GM21723 (cell line): ENCODE results near the gene RIT2.
"Not testable (repeated sequence)": the region's sequence is repeated elsewhere in the genome, so short reads cannot be mapped to it uniquely, and the experiment has no call there.

Experiments used
- ATAC-seq: cut with Tn5 transposase; IDR thresholded peaks from one replicate; pipeline ENCODE4 v1.9.1; 2021; ENCODE audit warnings: mild to moderate bottlenecking, moderate library complexity; ENCODE audit not compliant: unreplicated experiment

Gene RIT2

GRCh38 chr18:42854558-42854957 is 260.9 kb downstream of the RIT2 start:
- ATAC-seq = no peak

DNA sequence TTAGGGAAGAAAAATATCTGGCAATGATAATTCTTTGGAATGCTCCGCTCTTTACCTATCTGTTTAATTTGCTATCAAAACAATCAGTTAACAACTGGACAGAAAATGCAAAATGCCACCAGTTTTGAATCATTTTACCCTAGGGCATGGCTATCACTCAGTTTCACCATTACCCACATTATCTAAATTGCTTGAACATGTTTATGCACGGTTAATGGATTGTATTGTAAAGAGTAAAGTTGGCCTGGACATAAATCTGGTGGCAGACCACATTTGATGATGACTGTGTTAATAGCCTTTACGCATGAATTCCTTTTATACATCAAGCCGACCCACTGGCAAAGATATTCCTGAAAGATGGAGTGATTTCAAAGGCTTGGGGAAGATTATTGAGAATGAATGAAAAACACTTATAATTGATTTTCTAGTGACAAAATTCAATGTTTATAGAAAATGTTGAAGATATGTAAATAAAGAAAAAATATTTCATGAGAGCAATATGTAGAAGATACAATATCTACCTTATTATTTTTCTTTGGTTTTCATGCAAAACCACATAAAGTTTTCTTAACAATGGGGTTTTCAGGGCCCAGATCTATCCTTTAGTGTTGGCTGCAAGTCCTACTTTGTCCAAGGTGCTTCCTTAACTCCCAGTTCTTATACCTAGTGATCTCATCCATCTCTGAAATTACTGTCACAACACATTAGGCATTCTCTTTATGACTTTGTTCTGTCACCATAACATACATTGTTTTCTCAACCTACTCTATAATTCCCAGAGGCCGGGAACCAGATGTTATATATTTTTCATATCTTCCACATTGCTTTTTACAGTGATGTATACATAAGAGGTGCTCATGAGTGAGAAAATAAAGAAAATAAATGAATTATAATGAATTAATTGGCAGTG is 265.1 kb downstream of the RIT2 start:
- ATAC-seq = no peak

DNA sequence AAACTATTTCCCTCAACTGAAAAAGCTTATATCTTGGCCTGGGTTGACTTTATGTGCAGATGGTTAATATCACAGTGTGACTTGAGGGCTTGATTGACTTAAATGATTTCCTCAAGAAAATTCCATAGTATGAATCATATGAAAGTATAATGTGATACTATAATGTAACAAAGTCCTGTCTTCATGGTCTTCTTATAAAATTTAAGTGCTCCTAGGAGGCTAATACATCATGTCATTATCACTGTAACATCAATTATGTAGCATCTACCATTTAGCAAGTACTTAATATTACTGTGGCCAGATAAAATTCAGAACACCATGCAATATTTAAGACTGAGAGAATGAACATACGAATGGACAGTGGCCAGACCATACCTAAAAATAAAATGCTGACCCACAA is 276.1 kb downstream of the RIT2 start:
- ATAC-seq = no peak

GRCh38 chr18:42838546-42839145 is 276.8 kb downstream of the RIT2 start:
- ATAC-seq = no peak

GRCh38 chr18:42830936-42831335 is 284.5 kb downstream of the RIT2 start:
- ATAC-seq = no peak

DNA sequence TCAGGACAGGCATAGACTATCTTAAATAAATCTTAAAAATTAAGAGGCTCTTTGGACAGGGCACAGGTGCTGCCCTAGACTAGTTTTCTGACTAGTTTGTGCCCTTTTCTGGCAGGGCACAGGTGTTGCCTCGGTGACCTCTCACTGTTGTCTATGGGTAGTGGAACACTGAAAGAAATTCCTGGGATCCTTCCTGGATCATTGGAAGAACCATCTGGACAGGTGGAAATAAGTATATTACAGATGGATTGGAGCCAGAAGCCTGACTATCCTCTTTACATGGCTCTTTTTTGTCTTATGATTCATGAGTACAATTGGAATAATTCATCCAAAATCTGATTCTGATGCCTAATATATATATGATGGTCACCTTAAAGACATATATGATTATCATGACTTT is 286.6 kb downstream of the RIT2 start:
- ATAC-seq = no peak

DNA sequence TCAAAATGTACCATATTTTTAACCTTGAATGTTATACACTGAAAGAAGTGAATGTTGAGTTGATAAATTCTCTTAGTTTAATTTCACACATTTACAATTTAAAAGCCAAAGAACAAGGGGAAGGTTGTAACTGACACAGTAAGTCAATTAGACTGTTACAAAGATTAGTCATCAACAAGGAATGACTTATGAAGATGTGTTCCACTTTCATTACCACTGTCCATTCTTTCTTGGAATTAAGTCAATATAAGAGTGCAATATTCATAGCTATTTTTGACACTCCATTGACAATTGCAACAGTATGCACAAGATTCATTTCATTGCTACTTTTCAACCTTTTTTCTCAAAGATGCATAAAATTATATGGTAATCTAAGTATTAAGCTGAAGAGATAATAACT is 291.3 kb downstream of the RIT2 start:
- no peak for ATAC-seq

- ATAC-seq = no peak
These were observed 292.8 kb downstream of the RIT2 start for GRCh38 chr18:42822711-42823110.

DNA sequence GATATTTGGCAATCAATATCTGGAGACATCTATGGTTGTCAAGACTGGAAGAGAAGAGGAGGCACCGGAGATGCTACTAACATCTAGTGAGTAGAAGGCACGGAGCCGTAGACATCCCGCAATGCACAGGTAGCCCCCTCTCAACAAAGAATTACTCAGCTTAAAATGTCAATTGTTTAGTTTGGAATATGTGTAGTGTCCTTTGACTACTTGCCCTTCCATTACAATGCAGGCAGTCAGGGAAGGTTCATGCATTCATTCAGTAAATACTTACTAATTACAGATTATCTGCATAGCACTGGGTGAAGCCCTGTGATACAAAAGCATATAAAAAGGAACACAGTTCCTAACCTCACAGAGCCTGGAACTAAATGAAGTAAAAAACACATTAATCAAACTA is 294.0 kb downstream of the RIT2 start:
- no peak for ATAC-seq

- ATAC-seq = no peak
These were observed 300.9 kb downstream of the RIT2 start for GRCh38 chr18:42814618-42815017.

DNA sequence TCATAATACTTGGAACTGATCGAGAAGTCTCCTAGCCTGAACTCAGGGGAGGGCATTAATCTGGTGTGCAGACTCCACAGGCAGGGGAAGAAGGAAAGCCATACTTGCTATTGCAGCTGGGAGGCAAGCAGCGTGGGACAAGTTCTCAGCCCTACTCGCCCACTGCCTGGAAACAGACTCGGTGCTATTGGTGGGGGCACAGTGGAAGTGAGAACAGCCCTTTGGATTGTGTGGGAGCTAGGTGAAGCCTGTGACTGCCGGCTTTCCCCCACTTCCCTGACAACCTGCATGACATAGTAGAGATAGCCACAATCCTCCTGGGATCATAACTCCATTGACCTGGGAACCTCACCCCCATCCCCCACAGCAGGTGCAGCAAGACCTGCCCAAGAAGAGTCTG is 301.3 kb downstream of the RIT2 start:
- ATAC-seq = no peak

GRCh38 chr18:42813570-42813969 is 301.9 kb downstream of the RIT2 start:
- no peak for ATAC-seq

- no peak for ATAC-seq
These were observed 307.6 kb downstream of the RIT2 start for GRCh38 chr18:42807887-42808286.

DNA sequence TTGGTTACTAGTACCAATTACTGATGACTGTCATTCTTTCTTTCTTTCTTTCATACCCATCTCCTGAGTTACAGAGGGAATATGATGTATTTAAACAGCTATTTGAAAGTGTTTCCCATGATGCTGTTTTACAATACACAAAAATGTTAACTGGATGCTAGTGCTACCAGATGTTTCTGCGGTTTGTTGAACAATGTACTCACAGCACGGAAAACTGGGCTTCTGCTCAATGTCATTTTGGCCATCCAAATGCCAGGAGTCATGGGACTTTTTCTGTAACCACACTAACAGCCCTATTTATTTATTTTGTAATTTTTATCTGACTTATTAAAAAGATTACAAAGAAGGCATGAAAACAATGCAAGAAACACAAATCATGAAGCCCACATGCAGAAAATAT is 313.8 kb downstream of the RIT2 start:
- ATAC-seq = no peak

GRCh38 chr18:42798606-42799170 is 316.8 kb downstream of the RIT2 start:
- ATAC-seq = no peak

- ATAC-seq = not testable (repeated sequence)
These were observed 320.2 kb downstream of the RIT2 start for GRCh38 chr18:42795213-42795789.

- ATAC-seq = no peak
These were observed 322.8 kb downstream of the RIT2 start for GRCh38 chr18:42792731-42793130.

DNA sequence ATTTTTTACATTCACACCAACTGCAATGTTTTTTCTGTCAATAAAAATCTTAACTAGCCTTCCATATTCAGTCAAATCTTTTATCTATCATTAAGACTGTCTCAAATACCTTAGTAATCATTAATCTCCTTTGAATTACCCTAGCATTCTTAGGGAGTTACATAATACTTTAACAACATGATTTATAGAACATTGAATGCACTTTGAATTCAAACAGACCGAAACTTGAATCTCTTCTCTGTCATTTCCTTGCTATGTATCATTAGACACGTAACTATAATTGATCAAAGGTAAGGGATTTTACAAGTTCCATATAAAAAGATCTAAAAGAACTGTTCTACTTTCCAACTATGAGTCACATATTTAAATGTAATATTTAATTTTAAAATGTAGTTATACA is 330.9 kb downstream of the RIT2 start:
- ATAC-seq = no peak

- ATAC-seq = no peak
These were observed 332.6 kb downstream of the RIT2 start for GRCh38 chr18:42782929-42783328.

DNA sequence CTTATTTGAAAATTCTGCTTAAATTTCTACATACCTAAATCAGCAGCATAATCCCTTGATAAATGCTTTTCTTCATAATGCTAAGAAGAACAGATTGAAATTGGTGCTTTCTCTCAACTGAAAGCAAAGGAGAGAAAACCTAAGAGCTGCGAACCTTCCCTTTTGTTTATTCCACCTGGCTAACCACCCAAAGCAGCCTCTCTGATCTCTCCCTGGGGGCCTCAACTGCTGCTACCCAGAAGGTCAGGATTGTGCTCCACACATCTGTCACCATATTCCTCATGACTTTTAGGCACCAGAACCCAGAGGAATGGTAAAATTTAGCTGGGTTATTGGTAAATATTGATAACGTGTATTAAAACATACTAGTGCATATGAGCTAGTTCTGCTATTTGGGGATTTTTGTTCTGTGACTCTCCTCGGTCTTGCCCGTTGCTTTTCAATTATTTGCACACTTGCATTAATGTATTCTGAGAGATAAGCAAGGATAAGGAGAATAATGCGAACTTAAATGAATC is 334.1 kb downstream of the RIT2 start:
- no peak for ATAC-seq

GRCh38 chr18:42780171-42780570 is 335.3 kb downstream of the RIT2 start:
- ATAC-seq = no peak
